Uterus (tissue), 2 donors: Measurements from ENCODE around the gene DDIT3.

Experiments
- POLR2A ChIP-seq, 2 donors: fragments of 450-650 bp; IDR thresholded peaks; one replicate each; pipeline ENCODE4 v1.6.1; 2016; ENCODE audit warnings: antibody characterized with exemption in 2 of 2, mild to moderate bottlenecking in 1 of 2, moderate library complexity in 1 of 2
- TF ChIP-seq, protein P1 (sequence below), 4 experiments: fragments of 200-600 bp in 2 of 4; fragments of 450-650 bp in 2 of 4; sonication (generic) in 2 of 4; IDR thresholded peaks; one replicate each; pipeline ENCODE4 v1.5.1; 2016 to 2019; ENCODE audit warnings: antibody characterized with exemption in 4 of 4, mild to moderate bottlenecking in 2 of 4, moderate library complexity in 1 of 4

DNA sequence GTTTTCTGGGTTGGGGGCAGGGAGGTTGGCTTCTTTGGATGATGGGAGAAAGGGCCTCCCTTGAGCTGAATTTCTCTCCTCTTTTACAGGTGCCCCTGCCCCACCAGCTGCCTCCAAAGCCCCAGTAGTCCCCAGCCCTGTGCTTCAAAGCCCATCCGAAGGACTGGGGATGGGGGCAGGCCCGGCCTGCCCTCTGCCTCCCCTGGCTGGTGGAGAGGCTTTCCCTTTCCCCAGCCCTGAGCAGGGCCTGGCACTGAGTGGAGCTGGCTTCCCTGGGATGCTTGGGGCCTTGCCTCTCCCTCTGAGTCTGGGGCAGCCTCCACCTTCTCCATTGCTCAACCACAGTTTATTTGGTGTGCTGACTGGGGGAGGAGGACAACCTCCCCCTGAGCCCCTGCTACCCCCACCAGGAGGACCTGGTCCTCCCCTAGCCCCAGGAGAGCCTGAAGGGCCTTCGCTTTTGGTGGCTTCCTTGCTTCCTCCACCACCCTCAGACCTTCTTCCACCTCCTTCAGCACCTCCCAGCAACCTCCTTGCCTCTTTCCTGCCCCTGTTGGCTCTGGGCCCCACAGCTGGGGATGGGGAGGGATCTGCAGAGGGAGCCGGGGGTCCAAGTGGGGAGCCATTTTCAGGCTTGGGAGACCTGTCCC lies 6.3 kb upstream of the DDIT3 start:
- TF ChIP-seq, protein P1, sequence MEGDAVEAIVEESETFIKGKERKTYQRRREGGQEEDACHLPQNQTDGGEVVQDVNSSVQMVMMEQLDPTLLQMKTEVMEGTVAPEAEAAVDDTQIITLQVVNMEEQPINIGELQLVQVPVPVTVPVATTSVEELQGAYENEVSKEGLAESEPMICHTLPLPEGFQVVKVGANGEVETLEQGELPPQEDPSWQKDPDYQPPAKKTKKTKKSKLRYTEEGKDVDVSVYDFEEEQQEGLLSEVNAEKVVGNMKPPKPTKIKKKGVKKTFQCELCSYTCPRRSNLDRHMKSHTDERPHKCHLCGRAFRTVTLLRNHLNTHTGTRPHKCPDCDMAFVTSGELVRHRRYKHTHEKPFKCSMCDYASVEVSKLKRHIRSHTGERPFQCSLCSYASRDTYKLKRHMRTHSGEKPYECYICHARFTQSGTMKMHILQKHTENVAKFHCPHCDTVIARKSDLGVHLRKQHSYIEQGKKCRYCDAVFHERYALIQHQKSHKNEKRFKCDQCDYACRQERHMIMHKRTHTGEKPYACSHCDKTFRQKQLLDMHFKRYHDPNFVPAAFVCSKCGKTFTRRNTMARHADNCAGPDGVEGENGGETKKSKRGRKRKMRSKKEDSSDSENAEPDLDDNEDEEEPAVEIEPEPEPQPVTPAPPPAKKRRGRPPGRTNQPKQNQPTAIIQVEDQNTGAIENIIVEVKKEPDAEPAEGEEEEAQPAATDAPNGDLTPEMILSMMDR (IDR thresholded peaks at IDR 0.05): no peak
- no peak for TF ChIP-seq POLR2A (IDR thresholded peaks at IDR 0.05)
